ACHN (cell line): Measurements from ENCODE around the gene LRCH1.

Experiments
- DNase-seq: peaks from one replicate; pipeline ENCODE4 v3.0.0-alpha.2; 2015
- in situ Hi-C: cut with HindIII; loops from 2 replicates; pipeline ENCODE4 v1.10.0; 2017; ENCODE audit warnings: low sequenced_read_pairs, low pct_ligation_motif_present, low pct_unique_long_range_greater_than_20kb

LRCH1 gene

DNA sequence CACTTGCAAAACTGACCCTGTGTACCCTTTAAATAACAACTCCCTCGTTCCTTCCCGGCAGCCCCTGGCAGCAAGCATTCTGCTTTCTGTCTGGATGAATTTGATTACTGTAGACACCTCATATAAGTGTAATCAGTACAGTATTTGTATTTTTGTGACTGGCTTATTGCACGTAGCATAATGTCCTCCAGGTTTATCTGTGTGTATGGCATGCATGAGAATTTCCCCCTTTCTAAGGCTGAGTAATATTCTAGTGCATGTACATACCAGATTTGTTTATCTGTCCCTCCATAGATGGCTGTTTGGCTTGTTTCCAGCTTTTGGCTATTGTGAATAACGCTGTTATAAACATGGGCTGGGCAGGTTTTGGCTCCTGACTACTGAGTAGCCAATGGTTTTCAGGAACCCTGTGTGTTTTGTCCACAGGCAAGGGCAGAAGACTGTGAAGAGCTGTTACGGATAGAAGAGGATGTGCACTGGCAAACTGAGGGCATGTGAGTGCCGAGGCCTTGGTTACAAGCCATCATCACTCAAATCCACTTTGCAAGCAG lies 146.0 kb downstream of the LRCH1 start:
- no peak for DNase-seq
- in situ Hi-C loops, result no loop called here

GRCh38 chr13:46712524-46712923 lies 159.6 kb downstream of the LRCH1 start:
- in situ Hi-C loops, result no loop called here

GRCh38 chr13:46715363-46715762 lies 162.4 kb downstream of the LRCH1 start:
- in situ Hi-C loops, result no loop called here
- DNase-seq, result no peak

More at GRCh38 chr13:46712524-46712923, 159.6 kb downstream of the LRCH1 start:
- DNase-seq, result no peak

DNA sequence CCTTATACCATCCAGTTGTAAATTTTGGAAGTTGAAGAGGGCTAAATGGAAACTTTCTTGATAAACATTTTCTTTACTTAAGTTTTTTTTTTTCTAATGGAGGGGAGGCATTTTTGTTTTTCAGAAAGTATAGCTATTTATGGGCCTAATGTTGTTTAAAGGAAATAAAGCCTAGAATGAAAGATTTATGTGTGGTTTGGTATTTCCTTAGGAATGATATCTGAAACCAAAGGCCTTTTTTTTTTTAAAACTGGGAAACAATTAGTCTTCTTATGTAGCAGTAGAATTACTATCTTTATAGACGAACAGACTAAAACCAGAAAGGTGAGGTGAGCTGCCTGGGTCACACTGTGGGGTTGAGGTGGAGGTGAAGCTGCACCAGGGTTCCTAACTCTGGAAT lies 163.9 kb downstream of the LRCH1 start:
- in situ Hi-C loops, result no loop called here
- no peak for DNase-seq

DNA sequence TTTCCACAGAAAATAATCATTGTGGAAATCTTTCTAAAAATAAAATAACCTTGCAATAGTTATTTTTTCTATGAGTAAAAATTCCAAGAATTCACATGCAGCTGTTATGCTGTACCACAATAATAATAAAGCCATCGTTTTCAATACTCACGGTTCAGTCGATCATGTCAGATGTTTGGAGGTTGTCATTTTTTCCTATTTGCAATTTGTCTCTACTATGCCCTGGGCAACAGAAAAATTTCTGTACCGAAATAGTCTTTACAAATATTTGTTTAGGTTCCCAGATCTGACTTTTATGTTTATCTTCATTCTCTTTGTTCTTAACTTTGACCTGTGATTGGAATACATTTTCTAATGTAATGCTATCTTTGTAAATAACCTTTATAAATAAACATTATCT lies 164.3 kb downstream of the LRCH1 start:
- in situ Hi-C loops, result no loop called here
- DNase-seq, result no peak

DNA sequence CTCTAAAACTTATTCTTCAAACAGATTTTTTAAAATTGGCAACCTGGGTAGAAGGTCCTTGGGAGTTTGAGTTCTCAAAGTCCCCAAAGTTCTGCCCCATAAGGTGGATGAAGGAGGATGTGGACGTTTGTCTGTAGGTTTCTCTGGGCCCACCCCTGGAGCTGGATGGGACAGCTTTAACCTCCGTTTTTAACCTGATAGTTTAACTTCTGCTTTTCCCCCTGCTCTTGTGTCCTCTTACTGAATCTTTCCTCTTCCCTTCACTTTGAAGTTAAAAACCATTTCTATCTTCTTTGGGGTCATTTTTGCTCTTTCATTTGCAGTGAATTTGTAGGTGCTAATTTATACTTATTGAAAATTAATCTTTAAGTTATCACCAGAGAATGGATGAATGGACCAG lies 164.9 kb downstream of the LRCH1 start:
- in situ Hi-C loops, result no loop called here
- DNase-seq, result no peak

DNA sequence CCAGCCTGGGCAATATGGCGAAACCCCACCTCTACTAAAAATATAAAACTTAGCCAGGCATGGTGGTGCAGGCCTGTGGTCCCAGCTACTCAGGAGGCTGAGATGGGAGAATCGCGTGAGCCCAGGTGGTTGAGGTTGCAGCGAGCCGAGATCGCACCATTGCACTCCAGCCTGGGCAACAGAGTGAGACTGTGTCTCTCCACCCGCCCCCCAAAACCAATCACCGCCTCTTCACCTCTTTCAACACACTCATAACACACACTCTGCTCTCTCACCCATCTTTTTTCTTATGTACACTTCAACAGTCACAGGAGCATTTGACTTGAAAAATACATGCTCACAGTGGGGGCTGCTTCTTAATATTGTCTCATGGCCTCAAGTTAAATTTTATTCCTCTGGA lies 167.2 kb downstream of the LRCH1 start:
- in situ Hi-C loops, result no loop called here
- no peak for DNase-seq

DNA sequence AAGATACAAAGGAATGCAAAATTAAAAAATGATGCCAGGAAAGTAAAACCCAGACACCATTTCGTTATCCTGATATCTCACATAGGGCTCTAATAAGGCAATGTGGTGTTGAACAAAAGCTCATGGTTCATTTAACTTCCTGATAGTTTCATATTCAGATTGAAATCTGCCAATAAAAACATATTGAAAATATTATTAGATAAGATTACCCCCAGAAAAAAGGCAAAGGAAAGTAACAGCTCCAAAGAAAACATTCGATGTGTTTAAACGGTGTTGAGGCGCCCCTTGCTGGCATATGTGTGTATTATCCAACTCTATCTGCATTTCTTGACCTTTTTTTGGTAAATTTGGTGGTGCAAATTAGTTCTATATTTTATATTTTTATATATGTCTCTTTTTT lies 168.1 kb downstream of the LRCH1 start:
- DNase-seq, result peak; percentile 41
- in situ Hi-C loops, result no loop called here

DNA sequence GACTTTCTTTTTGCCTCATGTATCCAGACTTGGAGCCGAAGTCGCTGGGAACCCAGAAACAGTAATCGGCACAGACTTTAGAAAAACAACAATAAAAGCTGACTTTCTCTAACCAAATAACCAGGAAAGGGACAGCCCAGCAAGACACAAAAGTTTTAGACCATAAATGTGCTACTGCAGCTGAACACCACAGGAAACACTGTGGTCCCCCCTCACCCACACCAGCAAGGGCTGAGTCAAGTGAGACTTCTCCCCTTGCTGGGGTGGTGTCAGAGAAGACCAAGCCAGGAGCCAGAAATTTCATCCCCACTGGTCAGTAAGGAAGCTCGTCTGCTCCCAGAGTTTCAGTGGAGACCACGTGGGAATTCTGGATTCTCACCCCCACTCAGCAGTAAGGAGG lies 173.4 kb downstream of the LRCH1 start:
- in situ Hi-C loops, result no loop called here
- no peak for DNase-seq

DNA sequence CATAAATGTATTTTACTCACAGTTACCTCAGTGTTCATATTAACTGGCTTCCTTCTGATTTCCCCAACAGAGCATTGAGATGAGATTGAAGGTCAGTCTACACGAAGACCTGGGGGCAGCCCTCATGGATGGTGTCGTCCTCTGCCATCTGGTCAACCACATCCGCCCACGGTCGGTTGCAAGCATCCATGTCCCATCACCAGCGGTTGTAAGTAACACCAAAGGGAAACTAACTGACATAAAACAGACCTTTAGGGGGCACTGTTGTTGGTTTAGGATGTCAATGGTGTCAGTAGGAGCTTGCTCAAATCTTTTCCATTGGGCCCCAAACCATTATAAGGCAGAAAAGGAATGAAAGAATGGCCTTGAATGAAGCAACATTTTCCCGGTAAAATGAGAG lies 175.8 kb downstream of the LRCH1 start:
- DNase-seq, result peak; percentile 28

DNA sequence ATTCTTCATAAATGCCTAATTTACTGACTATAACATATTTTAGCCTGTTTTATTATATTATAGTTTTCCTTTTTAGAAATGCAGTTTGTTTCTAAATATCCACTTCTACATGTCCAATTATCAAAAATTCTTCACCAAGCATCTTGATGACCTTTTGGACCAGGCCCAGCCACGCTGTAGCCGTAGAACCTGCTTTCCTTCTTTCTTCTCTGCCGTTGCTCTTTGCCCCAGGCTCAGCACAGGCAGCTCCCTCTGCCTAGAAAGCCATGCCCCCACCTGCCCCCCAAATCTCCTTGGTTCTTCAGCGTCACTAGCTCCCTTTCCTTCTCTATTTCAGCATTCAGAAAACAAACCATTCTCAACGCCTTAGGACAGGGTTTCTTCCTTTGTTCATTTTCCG lies 178.6 kb downstream of the LRCH1 start:
- in situ Hi-C loops, result no loop called here
- DNase-seq, result no peak

More for the DNA sequence above, 175.8 kb downstream of the LRCH1 start:
- in situ Hi-C loops, result no loop called here

- no peak for DNase-seq
- in situ Hi-C loops, result no loop called here
Measured at GRCh38 chr13:46735425-46735824, 182.5 kb downstream of the LRCH1 start.

DNA sequence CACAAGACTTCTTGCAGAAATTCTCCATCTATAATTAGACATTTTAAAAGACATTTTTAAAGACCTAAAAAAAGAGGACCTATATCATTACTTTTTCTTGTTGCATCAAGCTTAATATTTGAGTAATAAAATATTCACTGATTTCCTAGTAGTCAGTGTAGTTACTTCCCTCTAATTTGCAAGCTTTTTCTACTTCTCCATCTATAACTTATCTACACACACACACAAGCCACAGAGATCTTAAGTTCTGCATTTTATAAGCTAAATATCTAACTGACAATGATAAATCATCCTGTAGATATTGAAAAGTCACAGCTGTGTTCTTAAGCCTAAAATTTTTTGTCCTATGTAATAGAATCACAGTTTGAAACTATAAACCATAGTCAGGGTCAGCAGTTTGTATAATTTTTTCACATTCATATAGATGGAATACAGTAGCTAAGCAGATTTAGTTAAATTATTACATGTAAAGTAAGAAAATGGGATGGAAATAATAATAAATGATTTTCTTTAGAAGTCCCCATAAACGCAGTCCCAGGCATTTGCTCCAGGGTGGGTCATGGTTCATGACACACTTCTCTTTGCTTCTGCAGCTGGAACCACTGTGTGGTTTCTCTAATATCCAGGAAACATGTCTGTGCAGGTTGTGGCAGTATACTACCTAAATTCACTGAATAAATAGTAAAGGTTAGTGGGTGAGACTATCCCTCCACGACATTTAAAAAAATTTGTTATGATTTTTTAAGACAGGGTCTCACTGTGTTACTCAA lies 183.8 kb downstream of the LRCH1 start:
- DNase-seq, result no peak

DNA sequence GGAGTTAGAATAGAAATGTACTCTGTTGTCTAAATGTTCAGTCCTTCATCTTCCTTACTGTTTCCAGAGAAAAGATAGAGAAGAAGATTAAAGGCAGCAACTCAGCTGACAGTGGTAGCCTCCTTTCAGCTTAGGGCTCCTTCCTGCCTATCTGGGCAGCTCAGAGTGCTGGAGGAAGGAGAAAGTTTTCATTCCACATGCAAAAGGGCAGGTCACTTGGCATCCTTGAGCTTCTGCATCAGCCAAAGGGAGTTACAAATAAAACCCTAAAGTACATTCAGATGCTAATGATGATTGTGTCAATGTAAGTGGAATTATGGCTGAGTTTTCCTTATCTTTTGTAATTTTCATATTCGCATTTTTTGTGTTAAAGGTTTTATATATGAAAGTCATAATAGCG lies 185.1 kb downstream of the LRCH1 start:
- in situ Hi-C loops, result no loop called here
- DNase-seq, result no peak

More for the DNA sequence above, 183.8 kb downstream of the LRCH1 start:
- in situ Hi-C loops, result no loop called here

DNA sequence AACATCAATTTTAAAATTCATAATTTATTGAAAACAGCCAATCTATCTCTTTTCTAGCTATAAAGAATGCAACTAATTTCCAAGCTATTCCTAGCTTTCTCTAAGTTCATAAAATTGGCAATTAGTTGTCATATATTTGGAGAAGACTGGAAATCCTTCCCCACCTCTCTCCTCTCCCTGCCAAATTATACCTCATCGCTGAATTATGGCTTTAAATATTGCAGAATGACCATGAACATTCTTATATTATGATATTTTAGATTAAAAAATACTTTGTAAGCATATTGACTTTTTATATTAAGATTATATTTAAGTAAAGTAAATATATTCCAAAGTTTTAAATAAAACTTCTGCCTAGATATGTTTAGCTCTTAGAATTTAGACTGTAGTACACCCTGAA lies 185.8 kb downstream of the LRCH1 start:
- in situ Hi-C loops, result no loop called here
- DNase-seq, result no peak

- in situ Hi-C loops, result no loop called here
- no peak for DNase-seq
Measured at GRCh38 chr13:46739447-46740098, 186.6 kb downstream of the LRCH1 start.

DNA sequence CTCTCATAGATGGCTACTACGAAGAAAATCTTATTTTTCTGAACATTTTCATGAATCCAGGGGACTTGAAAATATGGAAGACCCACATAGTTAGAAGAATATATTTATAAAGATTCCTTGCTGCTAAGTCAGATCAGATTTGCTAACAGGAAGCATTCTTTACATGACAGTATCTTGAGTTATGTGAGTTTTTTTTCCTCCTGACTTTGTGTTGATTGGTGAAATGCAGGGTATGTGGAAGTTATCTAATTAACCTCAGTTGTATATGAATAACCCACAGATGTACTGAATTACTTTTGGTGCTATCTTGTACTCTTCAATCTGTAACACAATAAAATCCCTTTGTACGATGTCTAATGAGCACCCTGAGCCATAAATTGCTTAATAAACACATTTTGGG lies 190.2 kb downstream of the LRCH1 start:
- in situ Hi-C loops, result no loop called here
- DNase-seq, result no peak

DNA sequence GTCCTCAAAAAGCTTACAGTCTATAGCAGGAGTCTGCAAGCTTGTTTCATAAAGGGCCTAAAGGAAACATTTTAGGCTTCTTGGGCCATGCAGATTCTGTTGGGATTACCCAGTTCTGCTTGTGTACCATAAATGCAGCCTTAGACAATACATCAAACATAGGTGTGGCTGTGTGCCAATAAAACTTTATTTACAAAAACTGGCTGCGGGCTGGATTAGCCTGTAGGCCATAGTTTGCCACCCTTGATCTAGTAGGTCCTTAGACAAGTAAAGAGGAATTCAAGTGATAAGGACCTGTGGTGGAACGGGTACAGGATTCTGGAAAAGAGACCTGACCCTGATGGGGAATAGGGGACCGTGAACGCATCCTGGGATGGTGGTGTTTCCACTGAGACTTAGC lies 192.1 kb downstream of the LRCH1 start:
- no peak for DNase-seq
- in situ Hi-C loops, result no loop called here

DNA sequence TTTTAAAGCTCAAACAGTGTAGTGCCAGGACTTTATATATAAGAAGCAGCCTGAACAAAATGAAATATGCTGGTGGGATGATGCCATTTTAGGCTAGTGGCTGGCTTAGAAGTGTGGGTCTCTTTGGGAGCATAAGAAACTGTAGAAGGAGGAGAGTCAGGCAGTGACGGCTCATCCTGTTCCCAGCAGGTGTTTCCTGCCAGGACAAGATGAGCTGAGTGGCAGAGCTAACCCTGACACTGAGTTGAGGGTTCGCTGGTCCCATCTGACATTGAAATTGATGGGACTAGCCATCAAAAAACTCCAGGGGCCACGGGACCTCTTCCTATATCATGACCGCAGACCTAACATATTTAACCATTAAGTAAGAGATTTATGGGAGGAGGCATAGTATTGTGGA lies 192.7 kb downstream of the LRCH1 start:
- DNase-seq, result no peak
- in situ Hi-C loops, result no loop called here
